GM21786 (cell line): ENCODE measurements around the gene TBC1D4.
A peak's percentile ranks its signal among the peaks of the same experiment; 100 is the strongest.
"Not testable (repeated sequence)": the region's sequence is repeated elsewhere in the genome, so short reads cannot be mapped to it uniquely, and the experiment has no call there.

ENCODE experiments used
- ATAC-seq: cut with Tn5 transposase; IDR thresholded peaks from one replicate; pipeline ENCODE4 v1.9.1; 2021; ENCODE audit not compliant: unreplicated experiment

Gene TBC1D4

DNA sequence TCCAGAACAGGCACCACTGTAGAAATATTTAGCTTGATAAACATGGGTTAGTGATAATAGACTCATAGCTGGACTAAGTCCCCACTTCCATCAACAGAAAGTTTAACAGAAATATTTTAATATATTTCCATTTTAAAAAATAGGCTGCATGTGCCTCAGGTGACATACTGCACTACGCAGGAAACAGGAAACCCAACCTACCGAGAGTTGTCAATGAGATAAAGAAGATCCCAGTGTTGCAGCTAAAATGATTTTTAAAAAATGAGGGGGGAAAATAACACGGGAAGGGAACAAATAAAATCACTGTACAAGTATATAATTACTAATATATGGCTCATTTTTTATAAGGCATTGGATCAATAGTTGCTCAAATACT is 154.8 kb downstream of the TBC1D4 start:
- peak; percentile 15 for ATAC-seq

DNA sequence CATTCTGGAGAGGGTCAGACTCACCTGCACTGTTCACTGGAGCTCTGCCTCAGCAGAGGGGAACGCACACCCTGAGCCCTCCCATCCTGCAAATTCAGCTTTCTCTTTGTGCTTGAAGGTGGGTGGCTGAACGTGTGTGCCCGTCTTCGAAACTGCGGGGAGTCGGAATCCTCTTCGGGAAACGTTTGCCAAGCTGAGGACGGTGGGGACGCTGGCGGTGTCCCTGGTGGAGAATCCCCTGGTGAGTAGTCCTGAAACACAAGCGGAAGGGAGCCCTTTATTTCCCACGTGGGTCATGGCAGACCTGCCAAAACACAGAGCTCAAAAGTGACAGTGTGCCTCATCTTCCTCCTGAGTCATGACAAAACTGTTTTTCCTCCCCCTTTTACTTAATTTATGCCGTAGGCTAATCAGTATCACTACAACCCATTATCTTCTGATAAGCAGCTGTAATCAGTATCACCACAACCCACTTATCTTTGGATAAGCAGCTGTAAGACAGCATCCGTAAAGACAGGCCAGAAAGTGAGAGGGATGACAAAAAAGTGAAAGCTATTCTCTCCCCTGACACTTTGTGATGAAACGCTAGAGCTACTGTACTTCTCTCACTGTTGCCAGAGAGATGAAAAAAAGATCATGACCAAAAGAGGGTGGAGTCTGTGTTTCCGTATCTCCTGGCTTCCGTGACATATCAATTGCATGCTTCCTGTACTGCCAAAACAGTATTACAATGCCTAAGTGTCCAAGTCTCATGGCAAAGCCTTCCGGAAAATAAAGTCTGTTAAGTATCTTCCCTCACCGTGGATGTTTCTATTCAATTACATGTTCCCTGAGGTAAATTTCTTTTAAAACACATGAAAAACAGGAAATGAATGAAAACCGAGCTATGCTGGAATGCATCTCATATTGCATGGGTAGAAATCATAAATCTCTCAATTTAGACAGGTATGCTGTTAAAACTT is 155.5 kb downstream of the TBC1D4 start:
- peak; percentile 94 for ATAC-seq

DNA sequence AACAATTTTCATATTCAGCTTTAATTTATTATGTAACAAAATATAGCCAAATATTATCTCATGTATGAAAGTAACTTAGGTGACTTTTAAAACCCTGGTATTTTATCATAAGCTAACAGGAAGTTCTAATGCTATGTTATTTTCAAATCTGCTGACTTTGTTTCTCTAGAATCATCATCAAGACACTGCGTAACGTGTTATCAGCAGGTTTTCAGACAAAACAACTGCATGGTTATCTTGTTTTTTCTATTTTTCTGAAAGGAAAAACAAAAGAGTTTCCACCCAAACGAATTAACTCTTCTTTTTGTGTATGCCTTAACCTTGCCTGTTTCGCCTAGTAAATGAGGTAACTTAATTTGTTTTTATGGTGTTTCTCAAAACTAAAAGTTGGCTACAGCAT is 156.3 kb downstream of the TBC1D4 start:
- no peak for ATAC-seq

DNA sequence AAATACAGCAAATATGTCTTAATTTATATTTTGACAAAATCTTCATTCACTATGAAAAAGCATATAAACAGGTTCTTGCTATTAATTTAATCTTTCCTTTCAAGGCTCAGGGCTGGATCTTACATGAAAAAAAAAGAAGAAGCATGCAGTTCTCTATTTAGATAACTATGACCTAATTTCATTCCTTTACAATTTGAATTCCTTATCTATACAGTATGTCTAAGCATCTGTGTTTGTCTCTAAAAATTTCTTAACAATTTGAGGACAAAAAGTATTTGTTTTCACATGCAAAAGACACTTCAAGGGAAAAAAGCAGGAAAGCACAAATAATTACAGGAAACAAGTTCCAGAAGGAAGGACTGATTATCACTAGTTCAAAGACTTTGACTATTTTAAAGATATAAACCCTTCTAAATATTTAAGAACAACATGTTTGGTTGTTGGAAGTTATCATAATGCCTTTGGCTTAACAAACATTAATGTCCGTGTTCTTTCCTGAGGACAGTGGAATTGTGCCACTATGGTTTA is 157.5 kb downstream of the TBC1D4 start:
- no peak for ATAC-seq

DNA sequence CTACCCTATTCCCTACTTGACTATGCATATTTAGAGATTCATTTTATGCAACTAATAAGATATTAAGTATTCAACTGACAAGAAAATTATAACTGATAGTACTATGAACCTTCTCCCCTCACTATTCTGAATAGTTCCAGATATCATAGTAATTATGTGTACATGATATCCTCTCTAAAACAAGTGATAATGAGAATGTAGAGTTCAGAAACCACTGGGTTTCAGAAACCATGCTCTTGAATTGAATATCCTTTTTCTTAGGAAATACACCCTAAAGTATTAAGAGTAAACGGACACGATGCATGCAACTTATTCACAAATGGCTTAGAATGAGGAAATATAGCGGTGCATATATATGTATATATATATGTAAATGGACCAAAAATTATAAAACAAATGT is 160.9 kb downstream of the TBC1D4 start:
- no peak for ATAC-seq

DNA sequence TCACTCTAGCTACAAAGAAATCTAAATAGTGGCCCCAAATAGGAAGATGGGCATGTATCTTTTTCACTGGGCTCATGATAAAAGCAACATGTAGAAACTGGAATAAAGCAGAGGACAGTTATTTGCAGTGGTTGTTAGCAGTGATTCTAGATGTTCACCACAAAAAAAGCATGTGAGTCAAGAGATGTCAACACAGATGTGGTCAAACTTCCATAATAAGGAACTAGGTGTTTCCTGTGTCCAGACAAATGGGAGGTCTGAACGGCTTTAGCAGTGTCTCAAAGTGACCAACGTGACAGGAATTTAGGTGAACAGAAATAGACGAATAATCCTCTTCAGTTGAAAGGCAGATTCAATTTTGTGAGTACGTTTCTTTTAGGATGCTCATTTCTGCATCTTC is 162.7 kb downstream of the TBC1D4 start:
- no peak for ATAC-seq

- ATAC-seq = no peak
These were observed 163.7 kb downstream of the TBC1D4 start for GRCh38 chr13:75318138-75318833.

- ATAC-seq = no peak
These were observed 165.5 kb downstream of the TBC1D4 start for GRCh38 chr13:75316427-75316826.

- ATAC-seq = peak; percentile 52
These were observed 169.0 kb downstream of the TBC1D4 start for GRCh38 chr13:75312884-75313520.

GRCh38 chr13:75309981-75310580 is 171.9 kb downstream of the TBC1D4 start:
- ATAC-seq = no peak

GRCh38 chr13:75308222-75308621 is 173.7 kb downstream of the TBC1D4 start:
- ATAC-seq = peak; percentile 53

GRCh38 chr13:75307370-75307949 is 174.5 kb downstream of the TBC1D4 start:
- no peak for ATAC-seq

DNA sequence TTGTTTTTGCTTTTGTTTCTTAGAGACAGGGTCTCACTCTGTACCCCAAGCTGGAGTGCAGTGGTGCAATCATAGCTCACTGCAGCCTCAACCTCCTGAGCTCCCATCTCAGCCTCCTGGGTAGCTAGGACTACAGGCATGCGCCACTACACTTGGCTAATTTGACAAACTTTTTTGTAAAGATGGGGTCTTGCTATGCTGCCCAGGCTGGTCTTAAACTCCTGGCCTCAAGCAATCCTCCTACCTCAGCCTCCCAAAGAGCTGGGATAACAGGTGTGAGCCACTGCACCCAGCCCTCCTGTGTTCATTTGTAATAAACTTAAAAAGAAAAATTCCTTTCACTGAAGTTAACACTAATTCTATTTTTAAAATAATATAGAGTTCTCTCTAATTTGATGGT is 175.0 kb downstream of the TBC1D4 start:
- ATAC-seq = not testable (repeated sequence)

DNA sequence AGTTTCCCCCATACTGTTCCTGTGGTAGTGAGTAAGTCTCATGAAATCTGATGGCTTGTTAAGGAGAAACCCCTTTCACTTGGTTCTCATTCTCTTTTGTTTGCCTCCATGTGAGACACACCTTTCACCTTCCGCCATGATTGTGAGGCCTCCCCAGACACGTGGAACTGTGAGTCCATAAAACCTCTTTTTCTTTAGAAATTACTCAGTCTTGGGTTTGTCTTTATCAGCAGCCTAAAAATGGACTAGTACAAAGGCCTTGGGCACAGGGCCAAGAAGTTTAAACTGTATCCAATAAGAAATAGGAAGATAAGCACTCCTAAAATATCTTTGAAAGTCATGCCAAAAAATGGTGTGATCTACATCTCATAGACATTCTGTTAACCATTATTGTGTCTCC is 176.9 kb downstream of the TBC1D4 start:
- no peak for ATAC-seq

GRCh38 chr13:75303263-75303662 is 178.7 kb downstream of the TBC1D4 start:
- ATAC-seq = no peak

- no peak for ATAC-seq
These were observed 179.8 kb downstream of the TBC1D4 start for GRCh38 chr13:75302071-75302698.

- ATAC-seq = peak; percentile 66
These were observed 181.8 kb downstream of the TBC1D4 start for GRCh38 chr13:75299913-75300862.

DNA sequence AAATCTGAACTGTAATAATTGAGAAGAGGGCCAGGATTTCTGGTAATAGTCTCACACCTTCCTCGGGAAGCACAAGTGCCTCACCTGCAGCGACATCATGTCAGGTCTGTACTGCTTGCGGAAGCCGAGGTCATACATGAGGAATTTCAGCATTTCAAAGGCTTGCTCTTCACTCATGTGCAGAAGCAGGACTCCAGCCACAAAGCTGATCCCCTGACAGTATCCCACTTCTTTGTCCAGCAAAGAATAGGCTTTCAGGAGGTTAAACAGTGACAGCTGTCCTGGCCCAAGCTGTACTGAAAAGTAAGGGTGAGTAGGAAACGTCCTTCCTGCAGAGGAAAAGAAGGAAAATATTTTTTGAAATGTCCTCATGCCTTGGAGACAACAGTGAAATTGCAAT is 182.7 kb downstream of the TBC1D4 start:
- ATAC-seq = no peak

DNA sequence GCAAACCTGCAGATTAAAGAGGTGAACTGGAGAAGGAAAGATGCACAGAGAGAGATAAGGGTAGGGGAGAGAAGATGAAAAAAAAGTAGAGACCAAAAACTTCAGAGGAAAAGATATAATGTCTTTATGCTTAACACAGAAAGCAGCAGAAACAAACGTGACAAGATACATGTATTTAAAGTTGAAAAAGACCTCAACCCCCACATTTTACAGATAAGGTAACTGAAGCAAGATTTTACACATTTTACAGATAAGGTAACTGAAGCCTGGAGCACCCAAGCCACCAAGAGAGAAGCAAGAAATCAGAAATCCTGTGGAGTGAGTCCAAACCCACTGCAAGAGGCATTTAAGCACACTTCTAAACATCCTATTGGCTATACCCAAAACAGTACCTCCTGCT is 185.3 kb downstream of the TBC1D4 start:
- no peak for ATAC-seq
